HG03060 (cell line): ENCODE data around the gene LDLRAD4.

ENCODE experiments used
- ATAC-seq: cut with Tn5 transposase; IDR thresholded peaks from one replicate; pipeline ENCODE4 v1.9.1; 2021; ENCODE audit warnings: low read depth, moderate number of reproducible peaks; ENCODE audit not compliant: unreplicated experiment

The LDLRAD4 gene

DNA sequence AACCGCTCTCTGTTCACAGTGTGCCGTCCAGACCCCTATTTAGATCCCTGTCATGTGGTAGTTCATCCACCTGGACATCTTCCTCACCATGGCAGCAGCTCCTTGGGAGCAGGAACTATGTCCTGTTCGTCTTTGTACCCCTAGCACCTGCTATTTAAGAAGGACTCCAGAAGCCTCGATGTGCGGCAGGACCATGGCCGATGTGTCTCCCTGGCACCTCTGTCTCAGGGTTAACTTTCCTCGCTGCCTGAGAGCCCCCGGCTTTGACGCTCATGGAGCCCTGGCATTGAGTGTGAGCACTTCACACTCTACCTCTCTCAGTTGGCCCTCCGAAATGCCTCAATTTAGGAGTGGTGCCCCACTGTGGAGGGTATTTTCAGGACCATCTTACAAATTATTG lies 355.8 kb downstream of the LDLRAD4 start:
- ATAC-seq: no peak

- ATAC-seq: no peak
Observed at GRCh38 chr18:13574761-13575160, 356.2 kb downstream of the LDLRAD4 start.

GRCh38 chr18:13576598-13576997 lies 358.0 kb downstream of the LDLRAD4 start:
- peak; percentile 8 for ATAC-seq

- ATAC-seq: peak; percentile 74
Observed at GRCh38 chr18:13577091-13577697, 358.6 kb downstream of the LDLRAD4 start.

GRCh38 chr18:13577781-13578180 lies 359.2 kb downstream of the LDLRAD4 start:
- no peak for ATAC-seq

GRCh38 chr18:13578400-13578799 lies 359.8 kb downstream of the LDLRAD4 start:
- ATAC-seq: no peak

GRCh38 chr18:13579874-13580273 lies 361.3 kb downstream of the LDLRAD4 start:
- ATAC-seq: no peak

DNA sequence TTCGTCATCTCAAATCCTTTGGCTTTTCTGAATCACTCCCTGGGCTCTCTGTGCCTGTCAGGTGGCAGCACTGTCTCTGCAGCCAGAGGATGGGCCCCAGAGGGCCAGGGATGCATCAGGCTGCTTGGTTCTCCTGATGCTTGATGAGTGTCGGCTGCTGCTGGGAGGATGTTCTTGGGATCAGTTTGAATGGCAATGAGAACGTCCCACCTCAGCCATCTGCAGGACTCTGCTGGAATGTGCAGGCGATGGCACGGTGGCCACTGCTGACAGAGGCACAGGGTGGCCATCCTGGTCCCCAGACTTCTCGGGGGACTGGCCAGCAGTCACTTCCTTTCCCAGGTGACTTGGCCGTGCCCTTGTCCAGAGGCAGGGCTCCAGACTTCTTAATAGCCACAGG lies 361.8 kb downstream of the LDLRAD4 start:
- ATAC-seq: no peak

- no peak for ATAC-seq
Observed at GRCh38 chr18:13580991-13581390, 362.4 kb downstream of the LDLRAD4 start.

- ATAC-seq: no peak
Observed at GRCh38 chr18:13581496-13582177, 363.1 kb downstream of the LDLRAD4 start.

GRCh38 chr18:13582178-13582670 lies 363.7 kb downstream of the LDLRAD4 start:
- ATAC-seq: no peak

- no peak for ATAC-seq
Observed at GRCh38 chr18:13583576-13584550, 365.3 kb downstream of the LDLRAD4 start.

DNA sequence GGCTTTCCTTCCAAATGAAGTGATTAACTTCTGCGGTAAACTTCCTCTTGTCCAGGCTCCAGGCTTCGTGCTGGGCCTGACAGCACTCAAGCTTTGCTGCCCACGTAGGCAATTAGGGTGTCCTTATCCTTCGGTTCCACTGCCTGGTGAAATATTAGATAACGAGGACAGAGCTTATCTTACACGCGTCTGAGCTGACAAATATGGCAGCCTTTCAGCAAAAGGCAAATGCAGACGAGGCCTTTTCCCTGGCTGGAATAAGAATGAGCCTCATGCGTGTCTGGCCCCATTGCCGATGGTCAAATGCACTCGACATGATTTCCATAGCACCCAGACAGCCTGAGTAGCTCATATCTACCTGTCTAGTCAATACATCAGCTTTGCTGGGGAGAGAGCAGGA lies 366.3 kb downstream of the LDLRAD4 start:
- ATAC-seq: no peak

GRCh38 chr18:13585379-13586153 lies 367.0 kb downstream of the LDLRAD4 start:
- ATAC-seq: peak; percentile 44

DNA sequence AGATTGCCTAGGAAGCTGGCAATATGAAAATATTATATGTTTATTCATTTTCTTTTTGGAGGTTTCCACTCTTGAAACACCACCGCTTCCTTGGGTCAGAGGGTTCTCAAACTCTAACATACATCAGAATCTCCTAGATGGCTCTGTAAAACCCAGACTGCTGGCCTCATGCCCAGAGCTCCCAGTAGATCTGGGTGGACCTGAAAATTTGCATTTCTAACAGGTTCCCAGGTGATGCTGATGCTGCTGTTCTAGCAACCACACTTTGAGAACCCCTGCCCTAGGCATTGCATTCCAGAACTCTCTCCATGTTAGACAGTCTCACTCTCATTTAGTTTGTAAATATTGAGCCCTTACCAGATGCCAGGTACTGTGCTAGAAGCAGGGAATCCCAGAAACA lies 368.4 kb downstream of the LDLRAD4 start:
- ATAC-seq: no peak

DNA sequence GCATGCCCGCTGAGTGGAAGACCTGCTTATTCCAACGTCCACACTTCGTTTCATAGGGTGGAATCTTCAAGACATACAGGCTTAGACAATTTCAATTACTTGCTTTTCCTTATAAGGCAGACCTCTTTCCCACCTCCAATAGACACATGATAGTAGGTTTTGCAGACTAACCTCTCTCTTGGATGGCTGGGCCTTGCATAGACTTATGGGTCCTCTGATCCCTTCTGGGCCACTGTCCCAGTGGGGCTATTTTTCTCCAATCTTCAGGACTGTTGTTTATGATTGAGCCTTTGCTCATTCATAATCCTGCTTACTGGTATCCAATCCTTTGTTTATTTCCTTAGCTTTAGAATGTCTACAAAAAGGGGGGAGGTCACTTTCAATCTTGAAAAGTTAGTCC lies 368.9 kb downstream of the LDLRAD4 start:
- ATAC-seq: no peak

GRCh38 chr18:13587937-13588336 lies 369.4 kb downstream of the LDLRAD4 start:
- no peak for ATAC-seq

DNA sequence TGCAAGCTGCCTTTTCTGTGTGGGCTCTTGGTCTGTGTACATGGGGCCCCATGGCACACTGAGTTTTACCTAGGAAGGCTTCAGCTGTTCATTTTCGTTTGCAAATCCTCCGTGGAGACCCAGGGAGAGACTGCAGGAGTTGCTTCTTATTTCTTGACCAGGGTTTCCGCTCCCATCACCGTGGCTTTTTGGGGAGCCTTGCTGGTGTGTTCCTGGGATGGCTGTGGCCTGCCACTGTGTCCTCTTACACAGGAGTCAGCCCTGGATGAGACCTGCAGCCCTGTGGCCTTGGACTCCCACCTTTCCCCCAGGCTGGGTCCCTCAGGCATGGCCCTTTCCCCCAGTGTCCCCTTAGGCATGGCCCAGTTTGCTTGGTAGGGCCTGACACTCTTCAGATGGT lies 370.8 kb downstream of the LDLRAD4 start:
- no peak for ATAC-seq

DNA sequence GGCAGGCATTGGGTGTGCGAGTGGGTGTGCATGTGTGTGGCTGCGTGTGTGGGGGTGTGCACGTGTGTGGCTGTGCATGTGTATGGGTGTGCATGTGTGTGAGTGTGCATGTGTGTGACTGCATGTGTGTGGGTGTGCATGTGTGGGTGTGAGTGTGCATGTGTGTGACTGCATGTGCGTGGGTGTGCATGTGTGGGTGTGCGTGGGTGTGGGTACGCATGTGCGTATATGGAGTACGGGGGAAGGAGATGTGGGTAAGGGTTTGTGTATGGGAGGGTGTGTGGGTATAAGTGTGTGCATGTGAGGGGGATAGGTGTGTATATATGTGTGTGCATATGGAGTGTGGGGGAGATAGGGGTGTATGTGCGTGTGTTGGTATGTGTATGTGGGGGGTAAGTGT lies 371.4 kb downstream of the LDLRAD4 start:
- ATAC-seq: no peak

- ATAC-seq: no peak
Observed at GRCh38 chr18:13592246-13592645, 373.7 kb downstream of the LDLRAD4 start.
